Measurements from ENCODE around the gene MUSTN1.

Gene MUSTN1

DNA sequence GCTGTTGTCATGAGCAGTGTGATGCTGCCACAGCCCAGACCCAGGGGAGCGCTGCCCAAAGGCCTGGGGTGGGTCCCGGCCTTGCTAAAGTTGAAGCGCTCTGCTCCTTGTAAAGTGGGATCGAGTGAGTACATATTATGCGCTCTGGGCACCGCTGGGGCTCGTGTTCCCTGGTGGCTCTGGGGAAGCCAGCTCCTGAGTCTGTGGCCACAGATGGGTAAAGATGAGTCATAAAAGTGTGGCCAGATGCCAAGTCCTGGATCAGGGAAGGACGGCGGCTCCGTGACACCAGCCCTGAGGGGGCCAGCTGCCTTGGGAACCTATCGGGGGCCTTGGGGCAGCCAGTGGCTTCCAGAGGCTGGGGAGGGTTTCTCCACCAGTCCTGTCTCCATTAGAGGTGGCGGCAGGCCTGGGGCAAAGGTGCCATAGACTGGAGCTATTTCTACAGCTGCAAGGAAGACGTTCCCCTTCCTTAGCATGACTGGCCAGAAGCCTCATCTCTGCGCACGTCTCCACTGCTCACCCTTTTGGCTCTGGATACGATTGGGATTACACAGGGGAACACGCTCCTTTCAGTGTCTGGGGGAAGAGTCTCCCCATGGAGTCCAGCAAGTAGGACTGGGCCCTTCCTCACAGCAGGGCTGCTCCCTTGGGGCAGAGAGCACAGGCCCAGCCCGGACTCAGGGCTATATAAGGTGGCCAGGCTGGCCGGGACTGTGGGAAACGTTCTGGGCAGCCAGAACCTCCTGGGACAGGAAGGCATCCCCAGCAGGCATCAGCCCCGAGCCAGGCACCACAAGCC lies 3.1 kb downstream of the MUSTN1 start:
- DNase-seq, result no peak

DNA sequence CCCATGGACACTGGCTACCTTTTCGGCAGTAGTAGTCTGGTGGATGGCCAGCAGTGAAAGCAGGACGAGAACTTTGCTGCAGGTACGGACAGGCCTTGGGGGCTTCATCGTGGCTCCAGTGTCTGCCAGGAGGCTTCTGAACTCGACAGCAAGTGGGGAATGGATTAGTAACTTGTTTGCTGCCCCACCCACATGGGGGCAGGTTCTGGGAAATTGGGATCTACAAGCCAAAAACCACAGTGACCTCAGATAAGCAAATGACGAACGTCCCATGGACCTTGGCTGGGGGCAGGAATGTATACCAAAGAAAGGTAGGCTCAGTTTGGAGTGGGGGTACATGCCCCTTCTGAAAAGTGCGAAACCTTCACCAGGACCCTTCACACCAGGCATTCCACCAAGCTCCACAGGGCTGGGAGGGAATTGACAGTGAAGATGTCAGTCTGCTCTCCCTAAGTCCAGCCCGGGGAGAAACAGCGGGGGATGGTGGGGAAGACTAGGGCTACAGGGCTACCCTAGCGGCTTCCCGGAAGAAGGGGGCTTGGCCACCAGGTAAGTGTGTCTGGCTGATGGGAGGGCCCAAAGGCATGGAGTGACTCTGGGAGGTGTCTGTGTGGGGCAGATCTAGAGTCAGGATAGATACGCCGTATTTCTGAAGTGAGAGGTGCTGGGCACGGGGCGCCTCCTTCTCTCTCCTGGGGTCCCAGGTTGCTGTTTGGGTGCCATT lies 4.1 kb downstream of the MUSTN1 start, which contains the start of gene ITIH4:
Gene ITIH4, minus strand, starts transcription at position 138 of the 724 bp plus-strand sequence. Its CDS starts 30 bp downstream, at position 108.
- no peak for DNase-seq

DNA sequence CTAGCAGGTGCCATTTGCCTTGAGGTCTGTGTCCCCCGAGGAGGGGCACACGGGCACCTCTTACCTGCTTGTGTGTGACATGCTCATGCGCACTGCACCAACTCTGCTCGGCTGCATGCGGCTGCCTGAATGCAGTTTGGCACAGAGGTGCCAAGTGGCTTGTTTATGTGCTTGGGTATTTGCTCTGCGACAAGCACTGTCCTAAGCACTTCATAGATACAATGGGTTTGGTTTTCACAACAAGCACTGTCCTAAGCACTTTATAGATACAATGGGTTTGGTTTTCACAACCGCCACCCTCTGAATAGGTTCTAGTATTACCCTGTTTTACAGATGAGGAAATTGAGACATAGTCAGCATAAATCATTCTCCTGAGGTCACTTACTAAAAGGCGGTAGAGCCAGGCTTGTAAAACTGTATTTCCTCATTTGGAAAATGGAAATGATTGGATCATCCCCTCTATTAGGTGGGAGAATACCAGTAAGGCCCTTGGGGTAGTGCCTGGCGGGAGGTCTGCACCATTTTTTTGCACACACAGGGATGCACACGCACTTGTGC lies 4.8 kb downstream of the MUSTN1 start:
- DNase-seq, result no peak

DNA sequence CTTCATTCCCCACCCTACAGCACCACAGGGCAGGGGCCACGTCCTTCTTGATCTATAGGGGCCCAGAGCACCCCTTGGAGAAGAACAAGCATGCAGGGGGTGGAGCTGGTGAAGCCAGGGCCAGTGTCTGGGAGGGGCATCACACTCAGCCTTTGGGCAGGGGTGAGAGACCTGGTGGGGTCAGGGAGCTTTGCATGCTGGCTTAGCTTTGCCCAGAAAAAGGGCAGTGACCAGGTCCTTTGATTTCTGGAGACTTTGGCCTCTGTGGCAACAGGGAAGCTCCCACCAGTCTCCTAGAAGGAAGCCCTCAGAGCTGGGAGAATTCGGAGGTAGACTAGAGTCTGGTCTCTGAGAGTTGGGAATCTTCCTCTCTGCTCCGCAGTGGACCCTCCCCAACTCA lies 5.3 kb downstream of the MUSTN1 start:
- no peak for DNase-seq

DNA sequence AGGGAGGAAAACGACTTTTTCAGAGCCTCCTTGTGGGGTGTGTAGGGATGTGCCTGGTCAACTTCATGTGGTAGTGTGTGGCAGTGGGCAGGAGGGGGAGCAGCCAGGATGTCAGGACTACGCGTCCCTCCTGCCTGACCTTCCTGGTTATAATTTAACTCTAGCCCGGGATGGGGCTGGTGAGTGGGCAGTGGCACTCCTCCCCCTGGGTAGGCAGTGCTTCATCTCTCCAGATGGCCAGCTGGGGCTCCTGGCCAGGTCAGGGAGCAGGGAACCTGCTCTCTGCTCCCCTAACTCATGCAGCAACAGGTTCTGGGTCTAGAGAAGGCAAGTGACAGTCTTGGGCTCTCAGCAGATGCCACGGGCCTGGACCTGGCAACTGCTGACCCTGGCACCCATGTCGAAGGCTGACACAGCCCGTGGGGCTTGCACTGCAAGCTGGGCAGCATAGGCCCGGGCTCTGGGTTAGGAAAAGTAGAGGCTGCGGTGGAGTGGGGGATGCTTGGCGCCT lies 6.9 kb downstream of the MUSTN1 start:
- no peak for DNase-seq

DNA sequence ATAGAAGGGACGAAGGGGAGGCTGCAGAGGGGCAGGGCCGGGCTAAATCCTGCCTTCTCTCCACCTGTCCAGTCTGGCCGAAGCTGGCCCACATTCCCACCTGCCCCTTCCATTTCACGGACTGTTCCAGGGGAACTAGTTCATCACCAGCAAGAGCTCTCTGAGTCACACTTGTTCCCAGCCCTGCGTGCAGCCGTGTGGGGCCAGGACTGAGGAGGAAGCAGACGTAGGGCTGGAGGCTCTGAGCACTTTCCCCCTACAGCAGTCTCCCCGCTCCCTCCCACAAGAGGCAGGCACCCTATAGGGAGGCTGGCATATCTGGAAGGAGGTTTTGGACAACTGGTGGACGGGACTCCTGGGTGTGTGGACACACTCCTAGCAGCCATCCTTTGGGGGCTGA lies 7.4 kb downstream of the MUSTN1 start:
- no peak for DNase-seq

DNA sequence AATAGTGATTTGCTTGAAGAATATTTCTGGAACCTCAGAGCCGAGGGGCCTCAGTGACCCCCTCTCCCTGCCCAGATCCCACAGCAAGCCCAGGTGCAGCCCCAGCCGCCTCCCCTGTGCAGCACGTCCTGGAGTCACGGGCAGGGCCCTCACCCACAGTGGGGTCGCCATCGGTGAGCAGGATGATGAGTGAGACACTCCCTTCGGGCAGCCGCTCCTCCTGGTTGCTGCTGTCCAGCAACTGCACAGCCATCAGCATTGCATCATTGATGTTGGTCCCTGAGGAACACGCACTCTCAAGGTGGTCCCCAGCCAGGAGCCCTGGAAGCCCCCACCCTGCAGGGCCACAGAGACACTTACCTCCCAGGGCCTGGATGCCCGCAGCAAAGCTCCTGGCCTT lies 10.8 kb downstream of the MUSTN1 start:
- no peak for DNase-seq

DNA sequence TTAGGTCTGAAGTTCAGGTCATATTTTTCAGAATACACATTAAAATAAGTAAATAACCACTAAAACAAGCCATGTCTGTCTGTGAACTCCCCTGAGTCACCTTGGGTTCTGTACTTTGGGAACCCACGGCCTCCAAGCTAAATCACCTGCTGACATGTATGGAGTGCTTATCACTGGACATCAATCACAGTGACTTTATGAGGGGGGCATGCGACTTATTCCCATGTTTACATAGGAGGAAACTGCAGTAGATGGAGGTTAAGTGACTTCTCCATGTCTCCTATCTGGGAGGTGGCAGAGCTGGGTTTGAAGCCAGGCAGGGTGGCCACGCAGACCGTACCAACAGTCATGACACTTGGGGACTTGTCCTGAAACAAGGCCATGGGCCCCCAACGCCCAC lies 12.5 kb downstream of the MUSTN1 start:
- no peak for DNase-seq

DNA sequence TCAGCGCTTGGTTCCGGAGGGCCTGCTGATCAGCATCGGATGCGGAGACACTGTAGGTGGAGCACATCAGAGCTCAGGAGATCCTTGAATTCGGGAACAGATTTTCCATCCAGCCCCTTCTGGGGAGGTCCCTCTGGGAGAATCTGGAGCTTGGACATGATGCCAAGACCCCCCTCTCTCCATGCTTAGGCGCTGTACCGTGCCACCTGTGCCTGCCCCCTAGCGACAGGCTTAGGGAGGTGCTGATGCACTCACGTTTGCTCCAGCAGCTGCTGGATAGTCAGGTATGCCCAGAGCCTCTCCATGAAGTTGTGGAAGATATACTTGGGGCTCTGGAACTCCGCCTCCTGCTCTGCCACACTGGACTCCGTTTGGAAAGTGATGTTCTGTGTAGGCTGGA lies 14.1 kb downstream of the MUSTN1 start:
- DNase-seq, result no peak

DNA sequence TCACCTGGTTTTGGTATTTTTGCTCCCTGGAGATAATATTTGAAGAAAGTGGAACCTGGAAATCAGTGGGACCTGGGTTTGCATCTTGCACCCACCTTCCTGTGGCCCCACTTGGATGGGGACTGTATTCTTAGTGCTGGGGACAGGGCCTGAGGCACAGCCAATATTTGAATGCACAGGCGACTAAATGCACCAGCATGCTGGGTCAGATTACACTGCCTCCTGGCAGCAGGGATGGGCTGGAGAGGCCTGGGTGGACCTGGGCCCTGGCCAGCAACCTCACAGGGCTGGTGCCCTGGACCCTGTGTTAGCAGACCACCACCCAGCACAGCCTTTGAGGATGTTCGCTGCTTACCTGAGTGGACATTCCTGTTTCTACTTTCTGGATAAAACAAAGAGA lies 14.9 kb downstream of the MUSTN1 start:
- no peak for DNase-seq

DNA sequence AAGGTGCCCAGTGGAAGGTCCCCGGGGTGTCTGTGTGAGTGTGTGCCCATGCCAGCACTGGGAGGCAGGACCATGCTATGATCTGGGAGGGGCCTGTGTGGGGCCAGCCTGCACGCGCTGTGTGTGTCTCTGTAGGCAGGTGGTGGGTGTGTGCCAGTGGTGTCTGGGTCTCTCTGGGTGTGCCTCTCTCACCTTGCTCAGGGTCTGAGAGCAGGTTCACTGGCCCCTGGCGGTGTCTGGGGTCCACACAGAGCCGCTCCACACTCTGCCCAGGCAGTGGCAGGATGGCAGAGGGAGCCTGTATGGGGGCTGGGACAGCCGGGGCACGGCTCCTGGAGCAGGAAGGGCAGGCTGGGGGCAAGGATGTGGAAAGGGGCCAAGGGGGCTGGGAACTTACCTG lies 17.0 kb downstream of the MUSTN1 start:
- DNase-seq, result no peak

DNA sequence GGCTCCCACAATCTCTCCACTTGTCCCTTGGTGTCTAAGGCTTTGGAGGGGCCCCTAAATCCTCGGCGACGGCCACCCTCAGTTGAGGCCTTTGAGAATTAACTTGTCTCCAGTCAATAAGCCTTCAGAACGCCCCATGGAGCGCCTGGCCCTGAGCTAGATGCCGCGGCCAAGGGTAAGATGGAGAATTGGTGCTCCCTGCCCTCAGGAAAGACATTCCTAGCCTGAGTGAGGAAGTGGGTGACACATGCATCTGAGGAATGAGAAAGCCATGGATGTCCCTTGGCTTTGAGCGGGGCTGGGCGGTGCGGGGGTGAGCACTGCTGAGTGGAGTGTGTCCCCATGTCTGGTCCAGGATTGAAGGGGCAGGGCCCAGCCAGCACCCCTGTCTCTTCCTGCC lies 17.6 kb downstream of the MUSTN1 start:
- no peak for DNase-seq

DNA sequence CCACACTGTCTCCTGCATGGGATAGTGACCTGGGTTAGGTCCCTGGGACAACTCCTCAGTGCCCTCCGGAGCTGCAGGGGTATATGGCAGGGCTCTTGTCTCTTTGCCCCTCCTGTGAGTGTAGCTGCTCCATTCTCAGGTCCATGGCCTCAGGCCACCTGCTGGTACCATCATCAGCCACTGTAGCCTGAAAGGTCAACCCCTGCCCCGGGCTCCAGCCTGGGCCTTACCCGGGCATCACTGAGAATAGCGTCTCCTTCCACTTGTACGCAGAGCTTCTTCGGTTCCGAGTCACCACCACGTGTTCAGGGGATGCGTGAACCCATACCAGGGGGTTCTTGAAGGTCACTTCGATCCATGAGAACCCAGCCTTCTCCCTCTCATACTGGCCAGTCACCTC lies 18.2 kb downstream of the MUSTN1 start:
- DNase-seq, result no peak

DNA sequence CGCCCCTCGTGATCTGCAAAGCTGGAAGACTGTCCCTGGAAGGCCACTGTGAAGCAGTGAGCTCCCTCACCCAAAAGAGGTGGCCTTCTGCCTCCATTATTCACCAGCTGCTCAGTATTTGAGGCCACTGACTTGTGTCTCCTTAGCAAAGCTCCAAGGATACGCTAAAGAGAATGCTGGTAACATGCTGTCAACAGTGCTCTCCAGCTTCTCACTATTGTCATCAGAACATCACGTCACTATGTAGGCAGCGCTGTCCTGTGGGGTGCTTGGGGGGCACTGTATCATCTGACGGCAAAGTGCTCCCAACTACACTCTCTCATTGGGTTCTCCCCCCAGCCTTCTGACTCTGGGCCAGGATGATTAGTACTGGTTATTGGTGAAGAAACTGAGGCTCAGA lies 18.6 kb downstream of the MUSTN1 start:
- no peak for DNase-seq

DNA sequence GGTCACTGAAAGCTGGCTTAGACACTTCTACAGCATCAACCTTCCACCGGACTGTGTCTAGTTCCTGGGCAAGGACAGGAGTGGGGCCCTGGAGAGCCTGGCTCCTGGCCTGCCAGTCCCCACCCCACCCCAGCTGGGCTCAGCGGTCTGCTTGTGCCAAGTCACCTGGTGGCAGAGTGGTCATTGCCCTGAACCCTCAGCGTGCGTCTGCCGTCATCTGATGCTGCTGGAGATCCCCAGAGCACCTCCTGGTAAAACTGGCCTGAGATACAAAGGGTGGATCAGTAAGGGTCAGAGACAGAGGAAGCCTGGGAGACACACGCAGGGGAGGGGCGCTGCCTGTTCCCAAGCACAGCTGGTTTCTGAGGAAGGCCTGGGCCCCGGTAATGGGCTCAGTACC lies 21.0 kb downstream of the MUSTN1 start:
- no peak for DNase-seq

DNA sequence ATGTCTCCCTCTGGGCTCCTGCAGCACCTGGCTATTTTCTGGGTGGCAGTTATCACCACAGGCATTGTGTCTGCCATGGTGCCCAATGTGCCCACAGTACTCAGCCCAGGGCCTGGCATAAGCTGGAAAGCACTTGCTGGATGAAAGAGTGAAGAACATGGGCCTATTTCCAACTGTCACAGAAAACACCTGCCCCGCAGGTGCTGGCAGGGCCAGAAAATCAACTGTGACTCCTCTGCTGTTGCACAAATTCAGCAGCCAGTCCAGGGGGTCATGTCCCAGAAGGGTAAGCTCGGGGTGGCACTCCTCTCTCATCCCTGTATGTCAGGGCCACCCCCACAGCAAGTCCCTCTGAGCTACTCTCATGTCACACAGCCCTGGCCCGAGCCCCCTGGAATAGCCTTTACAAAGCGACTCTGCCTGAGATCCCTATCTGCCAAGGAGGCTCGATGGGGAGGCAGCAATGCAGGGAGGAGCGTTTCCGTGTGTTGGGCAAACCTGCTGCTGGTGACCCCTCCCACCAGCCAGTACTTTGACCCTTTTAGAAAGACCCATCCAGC lies 23.3 kb downstream of the MUSTN1 start:
- DNase-seq, result no peak

DNA sequence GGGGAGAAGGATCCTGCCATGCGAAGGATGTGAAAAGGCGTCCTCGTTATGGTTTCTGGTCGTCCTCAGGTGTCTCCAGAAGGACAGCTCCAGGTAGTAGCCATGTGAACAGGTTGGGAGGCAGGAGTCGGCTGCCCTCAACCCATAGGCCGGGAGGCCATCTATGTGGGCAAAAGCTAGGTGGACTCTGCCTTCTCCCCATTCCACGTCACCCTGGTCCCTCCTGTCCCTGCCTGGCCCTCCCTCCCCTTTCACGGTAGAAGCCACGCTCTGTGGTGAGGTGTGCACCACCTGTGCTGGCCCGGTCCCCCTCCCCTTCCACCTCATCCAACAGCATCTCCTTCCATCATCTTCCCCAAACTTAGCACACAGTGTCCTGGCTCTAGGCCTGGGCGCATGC lies 23.9 kb downstream of the MUSTN1 start:
- DNase-seq, result no peak

DNA sequence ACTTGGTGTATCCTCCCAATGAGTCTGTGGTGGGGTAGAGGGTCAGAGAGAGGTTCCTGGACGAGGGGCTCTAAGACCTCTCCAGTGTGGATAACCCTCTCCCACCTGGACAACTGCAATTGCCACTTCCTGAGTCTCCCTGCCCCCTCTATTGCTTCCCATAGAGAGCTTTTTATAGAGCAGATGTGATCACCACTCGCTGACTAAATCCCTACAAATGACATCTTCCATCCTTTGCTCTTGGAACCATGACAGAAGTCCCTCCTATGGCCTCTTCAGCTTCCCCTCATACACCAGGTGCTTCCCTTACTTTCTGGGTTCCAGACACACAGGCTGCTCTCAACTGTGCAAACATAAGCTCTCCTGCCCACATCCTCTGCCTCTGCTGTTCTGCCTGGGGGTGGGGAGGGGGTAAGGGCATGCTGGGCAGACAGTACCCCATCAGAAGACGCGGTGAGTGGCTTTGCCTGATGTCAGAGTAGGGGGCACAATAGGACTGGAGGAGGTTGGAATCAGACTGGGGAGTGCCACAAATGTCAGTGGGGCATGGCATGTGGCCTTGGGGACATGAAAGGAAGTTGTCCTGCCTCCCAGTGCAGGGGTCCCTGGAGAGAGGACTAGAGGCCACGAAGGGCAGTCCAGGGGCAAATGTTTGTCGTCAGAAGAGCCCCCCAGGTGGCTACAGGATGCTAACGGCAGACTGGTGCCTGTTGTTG lies 25.0 kb downstream of the MUSTN1 start:
- no peak for DNase-seq

DNA sequence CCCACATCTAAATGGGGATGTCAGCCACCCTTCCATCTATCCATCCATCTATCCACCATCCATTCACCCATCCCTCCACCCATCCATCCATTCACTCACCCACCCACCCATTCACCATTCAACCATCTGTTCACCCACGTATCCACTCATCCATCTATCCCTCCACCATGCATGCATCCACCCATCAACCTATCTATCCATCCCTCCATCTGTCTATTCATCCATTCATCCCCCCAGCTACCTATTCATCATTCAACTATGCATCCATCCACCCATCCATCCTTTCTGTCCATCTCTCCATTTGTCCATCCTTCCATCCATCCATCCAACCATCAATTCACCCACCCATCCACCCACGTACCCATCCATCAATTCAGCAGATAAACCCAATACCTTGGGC lies 25.7 kb downstream of the MUSTN1 start:
- no peak for DNase-seq

DNA sequence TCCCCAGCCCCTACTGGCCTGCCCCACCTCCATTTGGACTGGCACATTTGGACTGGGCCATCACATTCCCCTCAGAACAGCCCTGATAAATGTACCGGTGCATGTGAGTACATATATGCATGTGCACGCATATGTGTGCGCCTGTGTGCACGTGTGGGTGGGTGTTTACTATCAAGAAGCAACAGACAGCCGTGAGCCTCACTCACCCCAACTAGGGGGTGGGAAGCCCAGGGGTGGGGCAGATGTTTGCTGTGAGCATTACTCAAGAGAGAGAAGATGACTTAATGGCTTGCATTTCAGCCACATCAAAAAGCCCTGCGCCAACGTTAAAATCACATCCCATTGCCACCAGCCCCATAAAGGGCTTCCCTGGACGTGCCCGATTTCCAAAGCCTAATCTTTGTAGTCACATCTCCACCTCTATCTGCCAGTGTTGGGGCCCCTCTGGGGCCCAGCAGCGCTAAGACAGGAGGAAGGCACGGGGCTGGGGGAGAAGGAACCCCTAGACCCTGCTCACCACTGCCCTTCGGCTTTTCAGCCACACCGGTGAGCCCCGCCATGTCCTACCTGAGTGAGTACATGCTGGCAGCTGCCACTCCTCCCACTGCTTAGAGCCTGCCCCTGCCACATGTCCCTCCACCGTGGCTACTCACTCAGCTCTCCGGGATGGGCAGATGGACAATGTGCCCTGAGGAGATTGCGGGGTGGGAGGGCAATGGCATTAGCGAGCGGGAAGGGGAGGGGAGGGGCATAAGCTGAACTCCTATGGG lies 29.4 kb downstream of the MUSTN1 start:
- DNase-seq, result no peak

DNA sequence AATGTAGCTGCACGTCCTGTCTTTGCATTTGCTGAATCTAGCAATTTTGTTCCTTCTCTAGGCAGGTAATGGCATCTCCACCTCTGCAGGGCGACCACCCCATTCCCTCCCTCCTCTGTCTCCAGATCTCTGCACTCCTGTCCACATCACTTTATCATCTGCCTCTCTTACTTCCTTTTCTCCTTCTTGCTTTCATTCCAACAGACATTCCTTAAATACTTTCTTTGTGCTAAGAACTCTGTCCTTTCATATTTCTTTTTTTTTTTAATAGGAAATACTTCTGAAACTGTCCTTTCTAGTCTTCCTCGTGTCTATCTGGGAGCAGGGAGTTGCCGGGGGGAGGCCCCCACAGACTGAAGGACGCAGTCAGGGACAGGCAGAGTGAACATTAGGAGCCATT lies 33.0 kb downstream of the MUSTN1 start:
- DNase-seq, result no peak

DNA sequence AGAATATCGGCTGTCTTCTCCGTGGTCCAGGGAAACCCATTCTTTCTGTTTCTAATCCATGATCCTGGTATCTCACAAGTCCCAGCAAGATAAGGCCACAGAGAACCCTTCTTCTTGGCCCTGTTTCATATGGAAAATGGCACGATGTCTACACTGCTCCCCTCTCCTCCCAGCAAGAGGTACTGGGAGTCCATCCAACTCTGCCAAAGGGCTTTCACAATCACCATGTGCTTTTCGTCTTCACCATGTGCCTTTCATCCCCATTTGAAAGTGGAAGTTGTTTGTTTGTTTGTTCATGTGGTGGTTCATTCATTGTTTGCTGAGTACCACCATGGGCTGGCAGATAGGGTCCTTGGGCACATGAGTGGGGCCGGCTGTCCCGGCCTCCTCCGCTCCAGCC lies 34.7 kb downstream of the MUSTN1 start:
- DNase-seq, result no peak
